Measurements from ENCODE around the gene ABLIM1.

GRCh38 chr10:114646426-114646825, 11.6 kb downstream of the ABLIM1 start:
- TF ChIP-seq CTCF (IDR thresholded peaks at IDR 0.05) = no peak
- no peak for TF ChIP-seq POLR2A (IDR thresholded peaks at IDR 0.05)
